GM19372 (cell line): ENCODE measurements around the gene SEMA3G.
A peak's percentile ranks its signal among the peaks of the same experiment; 100 is the strongest.

ENCODE experiments used
- ATAC-seq: cut with Tn5 transposase; IDR thresholded peaks from one replicate; pipeline ENCODE4 v1.9.1; 2021; ENCODE audit warnings: mild to moderate bottlenecking, low read depth, moderate library complexity; ENCODE audit not compliant: unreplicated experiment

SEMA3G gene

GRCh38 chr3:52479877-52480575 is 35.1 kb upstream of the SEMA3G start:
- no peak for ATAC-seq

GRCh38 chr3:52479037-52479876 is 34.4 kb upstream of the SEMA3G start:
- no peak for ATAC-seq

- ATAC-seq: no peak
Measured at GRCh38 chr3:52477796-52478095, 32.8 kb upstream of the SEMA3G start.

GRCh38 chr3:52477076-52477795 is 32.3 kb upstream of the SEMA3G start:
- ATAC-seq: no peak

GRCh38 chr3:52473026-52473425 is 28.1 kb upstream of the SEMA3G start:
- ATAC-seq: no peak

GRCh38 chr3:52472239-52473000 is 27.5 kb upstream of the SEMA3G start:
- no peak for ATAC-seq

GRCh38 chr3:52471371-52472238 is 26.7 kb upstream of the SEMA3G start:
- no peak for ATAC-seq

- ATAC-seq: no peak
Measured at GRCh38 chr3:52470920-52471319, 26.0 kb upstream of the SEMA3G start.

- ATAC-seq: no peak
Measured at GRCh38 chr3:52469001-52469400, 24.1 kb upstream of the SEMA3G start.

- no peak for ATAC-seq
Measured at GRCh38 chr3:52468336-52468735, 23.4 kb upstream of the SEMA3G start.

- no peak for ATAC-seq
Measured at GRCh38 chr3:52463416-52463815, 18.5 kb upstream of the SEMA3G start.

GRCh38 chr3:52461874-52462273 is 17.0 kb upstream of the SEMA3G start:
- no peak for ATAC-seq

- no peak for ATAC-seq
Measured at GRCh38 chr3:52458770-52459545, 14.1 kb upstream of the SEMA3G start.

GRCh38 chr3:52458031-52458760 is 13.3 kb upstream of the SEMA3G start:
- ATAC-seq: no peak

- ATAC-seq: no peak
Measured at GRCh38 chr3:52456800-52457183, 11.9 kb upstream of the SEMA3G start.

- ATAC-seq: no peak
Measured at GRCh38 chr3:52456169-52456799, 11.4 kb upstream of the SEMA3G start.

GRCh38 chr3:52455283-52456168 is 10.6 kb upstream of the SEMA3G start, which contains the start of gene NISCH:
Gene NISCH (plus strand): TSS chr3:52455604. CDS start chr3:52455642, 38 bp downstream.
- peak; percentile 82 for ATAC-seq
